ENCODE results near the gene HS3ST2. TPM values are rescaled to one million over a fixed set of nuclear protein-coding genes. Genes with fewer than 3 reads are reported as not detected.

The HS3ST2 gene
- total RNA-seq, 1 experiment from 2014 or later: not detected

GRCh38 chr16:22785552-22785951 is 28.4 kb upstream of the HS3ST2 start:
- H3K4me1 Mint-ChIP-seq (ENCODE audit: low read depth, unreplicated experiment): no peaks in the 10 kb centered on the region
- no peak overlapping the region for H3K27ac Mint-ChIP-seq (ENCODE audit: unreplicated experiment)
- DNase-seq: no peak
- POLR2A ChIA-PET: no interaction called here
- intact Hi-C loops (cut with micrococcal nuclease; ENCODE audit: unreplicated experiment): no loop called here
- Histone ChIP-seq H3K27me3 (replicated peaks; ENCODE audit: control insufficient read depth, insufficient read depth, low read length) (no peaks in the 10 kb centered on the region; the same call in 1 of the 2 replicates), H3K4me3 (ENCODE audit: low read depth, low read length) (no peak overlapping the region), H3K36me3 (ENCODE audit: control insufficient read depth, insufficient read depth, low read length) (no peaks in the 10 kb centered on the region), H3K4me1 (no peaks in the 10 kb centered on the region), H3K9me3 (no peaks in the 10 kb centered on the region)
- H3K4me3 Mint-ChIP-seq (ENCODE audit: unreplicated experiment): no peak overlapping the region
- CTCF ChIA-PET: no interaction called here
- no peaks in the 10 kb centered on the region for H3K9me3 Mint-ChIP-seq (ENCODE audit: unreplicated experiment)
- no peaks in the 10 kb centered on the region for H3K36me3 Mint-ChIP-seq (ENCODE audit: insufficient read depth, unreplicated experiment)
- no TSS peak for BruUV-seq (replicated peaks)
- peaks cover 7% of the 10 kb centered on the region for H3K27me3 Mint-ChIP-seq (ENCODE audit: insufficient read depth, unreplicated experiment)
- TF ChIP-seq CTCF (IDR thresholded peaks at IDR 0.05; ENCODE audit: insufficient read depth in 1 of 2, low read depth in 1 of 2, low read length in 1 of 2, severe bottlenecking in 1 of 2, unreplicated experiment in 1 of 2): no peak

GRCh38 chr16:22786284-22786683 is 27.7 kb upstream of the HS3ST2 start:
- no peaks in the 10 kb centered on the region for H3K4me1 ChIP-seq
- Mint-ChIP-seq H3K4me3 (ENCODE audit: unreplicated experiment) (no peak overlapping the region), H3K4me1 (ENCODE audit: low read depth, unreplicated experiment) (no peaks in the 10 kb centered on the region), H3K9me3 (ENCODE audit: unreplicated experiment) (no peaks in the 10 kb centered on the region), H3K27ac (ENCODE audit: unreplicated experiment) (no peak overlapping the region), H3K36me3 (ENCODE audit: insufficient read depth, unreplicated experiment) (no peaks in the 10 kb centered on the region), H3K27me3 (ENCODE audit: insufficient read depth, unreplicated experiment) (peaks cover 7% of the 10 kb centered on the region)
- TF ChIP-seq CTCF (IDR thresholded peaks at IDR 0.05; ENCODE audit: insufficient read depth in 1 of 2, low read depth in 1 of 2, low read length in 1 of 2, severe bottlenecking in 1 of 2, unreplicated experiment in 1 of 2): no peak
- CTCF ChIA-PET: no interaction called here
- no peaks in the 10 kb centered on the region for H3K36me3 ChIP-seq (ENCODE audit: control insufficient read depth, insufficient read depth, low read length)
- H3K4me3 ChIP-seq (ENCODE audit: low read depth, low read length): no peak overlapping the region
- no peaks in the 10 kb centered on the region; the same call in 1 of the 2 replicates for H3K27me3 ChIP-seq (replicated peaks; ENCODE audit: control insufficient read depth, insufficient read depth, low read length)
- H3K9me3 ChIP-seq: no peaks in the 10 kb centered on the region
- no peak for DNase-seq
- intact Hi-C loops (cut with micrococcal nuclease; ENCODE audit: unreplicated experiment): no loop called here
- no TSS peak for BruUV-seq (replicated peaks)
- POLR2A ChIA-PET: no interaction called here

DNA sequence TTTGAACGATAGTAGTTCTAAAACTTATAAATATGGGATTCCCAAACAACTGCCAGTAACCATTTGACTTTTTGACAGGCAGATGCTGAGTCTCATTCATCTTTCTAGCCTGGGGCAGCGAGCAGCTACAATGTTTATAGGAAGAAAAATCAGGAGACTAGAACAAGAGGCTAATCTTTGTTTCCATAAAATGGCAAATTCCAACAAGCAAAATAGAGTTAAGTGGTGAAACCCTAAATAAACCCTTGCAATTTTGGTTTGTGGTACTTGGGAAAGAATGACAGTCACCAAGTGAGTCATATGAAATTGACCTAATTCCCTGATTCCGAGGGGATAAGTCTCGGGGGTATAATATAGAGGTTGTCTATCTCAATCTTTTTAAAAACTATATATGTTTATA is 27.3 kb upstream of the HS3ST2 start:
- Histone ChIP-seq H3K36me3 (ENCODE audit: control insufficient read depth, insufficient read depth, low read length) (no peaks in the 10 kb centered on the region), H3K27me3 (replicated peaks; ENCODE audit: control insufficient read depth, insufficient read depth, low read length) (no peaks in the 10 kb centered on the region; the same call in 1 of the 2 replicates), H3K4me1 (no peaks in the 10 kb centered on the region), H3K9me3 (no peaks in the 10 kb centered on the region), H3K4me3 (ENCODE audit: low read depth, low read length) (no peak overlapping the region)
- POLR2A ChIA-PET: no interaction called here
- no peak overlapping the region for H3K27ac Mint-ChIP-seq (ENCODE audit: unreplicated experiment)
- intact Hi-C loops (cut with micrococcal nuclease; ENCODE audit: unreplicated experiment): no loop called here
- H3K27me3 Mint-ChIP-seq (ENCODE audit: insufficient read depth, unreplicated experiment): peaks cover 7% of the 10 kb centered on the region
- no peaks in the 10 kb centered on the region for H3K9me3 Mint-ChIP-seq (ENCODE audit: unreplicated experiment)
- CTCF ChIA-PET: no interaction called here
- no peak for DNase-seq
- no peak overlapping the region for H3K4me3 Mint-ChIP-seq (ENCODE audit: unreplicated experiment)
- H3K4me1 Mint-ChIP-seq (ENCODE audit: low read depth, unreplicated experiment): no peaks in the 10 kb centered on the region
- TF ChIP-seq CTCF (IDR thresholded peaks at IDR 0.05; ENCODE audit: insufficient read depth in 1 of 2, low read depth in 1 of 2, low read length in 1 of 2, severe bottlenecking in 1 of 2, unreplicated experiment in 1 of 2): no peak
- no TSS peak for BruUV-seq (replicated peaks)
- H3K36me3 Mint-ChIP-seq (ENCODE audit: insufficient read depth, unreplicated experiment): no peaks in the 10 kb centered on the region

Measured in Caco-2 (cell line).